IMR-90 (cell line): Measurements from ENCODE around the gene VPS4B. TPM values are rescaled to one million over a fixed set of nuclear protein-coding genes. Genes with fewer than 3 reads are reported as not detected.

Experiments used
- ATAC-seq: fragments of 200-7000 bp; cut with Tn5 transposase; 2 replicates; pipeline ENCODE4 v1.9.1; 2020; ENCODE audit warnings: low read depth, mild to moderate bottlenecking, moderate library complexity
- BruUV-seq: library from RNA; stranded (reverse); fragments of 400-500 nt; replicated peaks from 2 replicates; lab custom pipeline; 2021; lab: Mats Ljungman, UMichigan
- CTCF ChIA-PET: fragments of 300-600 bp; formaldehyde crosslinking; extraction: SDS; loops from one replicate; lab custom pipeline; 2021; ENCODE audit warnings: antibody characterized with exemption; lab: Yijun Ruan, JAX
- POLR2A ChIA-PET: fragments of 300-600 bp; sonication (Branson Sonifier 250); formaldehyde crosslinking; loops from one replicate; lab custom pipeline; 2022; ENCODE audit warnings: antibody characterized with exemption; ENCODE audit not compliant: unreplicated experiment; lab: Charles Lee
- DNase-seq: peaks from one replicate; pipeline ENCODE4 v3.0.0; 2013
- H2AFZ ChIP-seq: replicated peaks from 2 replicates; pipeline ENCODE3; 2013; ENCODE audit warnings: low read length, mild to moderate bottlenecking; ENCODE audit not compliant: poor library complexity
- H2AK5ac ChIP-seq: 2 replicates; pipeline ENCODE4 v1.6.1; 2013; ENCODE audit warnings: low read depth, low read length, inconsistent platforms
- H2AK9ac ChIP-seq: replicated peaks from 2 replicates; pipeline ENCODE3; 2013; ENCODE audit warnings: mild to moderate bottlenecking, low read depth, low read length, moderate library complexity; ENCODE audit not compliant: poor library complexity
- H2BK120ac ChIP-seq: 2 replicates; pipeline ENCODE4 v1.6.1; 2013; ENCODE audit warnings: low read depth, low read length, inconsistent platforms
- H2BK15ac ChIP-seq: 3 replicates; pipeline ENCODE4 v1.6.1; 2013; ENCODE audit warnings: low read depth, low read length, inconsistent platforms
- H2BK20ac ChIP-seq: 2 replicates; pipeline ENCODE4 v1.6.1; 2013; ENCODE audit warnings: low read depth, mild to moderate bottlenecking, inconsistent platforms, low read length, moderate library complexity
- H2BK5ac ChIP-seq: 2 replicates; pipeline ENCODE4 v1.6.1; 2013; ENCODE audit warnings: mild to moderate bottlenecking, low read depth, low read length, inconsistent platforms; ENCODE audit not compliant: poor library complexity, severe bottlenecking
- H3K14ac ChIP-seq: replicated peaks from 2 replicates; pipeline ENCODE4 v1.6.1; 2013; ENCODE audit warnings: low read depth, low read length, inconsistent platforms
- H3K18ac ChIP-seq: 2 replicates; pipeline ENCODE4 v1.6.1; 2013; ENCODE audit warnings: low read depth, low read length, control low read depth
- H3K23ac ChIP-seq: 2 replicates; pipeline ENCODE4 v1.6.1; 2013; ENCODE audit warnings: low read depth, low read length, inconsistent platforms
- H3K27ac ChIP-seq: 2 replicates; pipeline ENCODE4 v1.5.1; 2013; ENCODE audit warnings: mild to moderate bottlenecking, control low read depth, low read length; ENCODE audit not compliant: insufficient read depth
- H3K27me3 ChIP-seq: 2 replicates; pipeline ENCODE4 v1.6.1; 2013; ENCODE audit warnings: low read length; ENCODE audit not compliant: control insufficient read depth, insufficient read depth
- H3K36me3 ChIP-seq: 2 replicates; pipeline ENCODE4 v1.6.1; 2013; ENCODE audit warnings: low read length, mixed read lengths; ENCODE audit not compliant: control insufficient read depth, insufficient read depth
- H3K4ac ChIP-seq: 2 replicates; pipeline ENCODE4 v1.6.1; 2013; ENCODE audit warnings: low read depth, low read length, inconsistent platforms
- H3K4me1 ChIP-seq: 2 replicates; pipeline ENCODE4 v1.6.1; 2013; ENCODE audit warnings: low read length, mixed read lengths; ENCODE audit not compliant: control insufficient read depth, insufficient read depth
- H3K4me2 ChIP-seq: 2 replicates; pipeline ENCODE4 v1.6.1; 2013; ENCODE audit warnings: low read depth, mild to moderate bottlenecking, control low read depth, low read length, moderate library complexity
- H3K4me3 ChIP-seq: 2 replicates; pipeline ENCODE4 v1.5.1; 2013; ENCODE audit warnings: low read depth, mild to moderate bottlenecking, control low read depth, low read length, moderate library complexity; ENCODE audit not compliant: insufficient read depth
- H3K56ac ChIP-seq: 2 replicates; pipeline ENCODE4 v1.6.1; 2013; ENCODE audit warnings: low read length, inconsistent platforms; ENCODE audit not compliant: insufficient read depth; ENCODE audit errors: extremely low read depth
- H3K79me1 ChIP-seq, 2 experiments: 2 replicates each; pipeline ENCODE4 v1.6.1; 2013; ENCODE audit warnings: low read length in 2 of 2, inconsistent platforms in 1 of 2, low read depth in 1 of 2
- H3K9ac ChIP-seq: 2 replicates; pipeline ENCODE4 v1.6.1; 2013; ENCODE audit warnings: low read depth, low read length, control low read depth
- H3K9me1 ChIP-seq: 2 replicates; pipeline ENCODE4 v1.6.1; 2013; ENCODE audit warnings: low read length, inconsistent platforms; ENCODE audit not compliant: insufficient read depth
- H3K9me3 ChIP-seq: 2 replicates; pipeline ENCODE4 v1.6.1; 2013; ENCODE audit warnings: low read length; ENCODE audit not compliant: control insufficient read depth, insufficient read depth
- H4K20me1 ChIP-seq: 2 replicates; pipeline ENCODE4 v1.6.1; 2013; ENCODE audit warnings: low read length, inconsistent platforms; ENCODE audit not compliant: insufficient read depth
- H4K5ac ChIP-seq: 2 replicates; pipeline ENCODE4 v1.6.1; 2013; ENCODE audit warnings: mild to moderate bottlenecking, low read depth, low read length, control low read depth
- H4K8ac ChIP-seq, 2 experiments: 2 replicates each; pipeline ENCODE4 v1.6.1; 2013; ENCODE audit warnings: low read depth in 2 of 2, low read length in 2 of 2, control low read depth in 1 of 2, inconsistent platforms in 1 of 2
- H4K91ac ChIP-seq: 2 replicates; pipeline ENCODE4 v1.6.1; 2013; ENCODE audit warnings: low read depth, low read length, inconsistent platforms; ENCODE audit not compliant: insufficient read depth
- BHLHE40 ChIP-seq: fragments of 150-350 bp; IDR thresholded peaks from 2 replicates; pipeline ENCODE4 v1.6.1; 2016; ENCODE audit warnings: mild to moderate bottlenecking, low read depth, low read length
- CHD1 ChIP-seq: IDR thresholded peaks from 2 replicates; pipeline ENCODE4 v1.6.1; 2012; ENCODE audit warnings: low read depth, low read length, improper control_type of control experiment
- FOS ChIP-seq: fragments of 150-350 bp; IDR thresholded peaks from 2 replicates; pipeline ENCODE4 v1.6.1; 2016; ENCODE audit warnings: low read depth, low read length
- MAFK ChIP-seq: IDR thresholded peaks from 2 replicates; pipeline ENCODE4 v1.6.1; 2012; ENCODE audit warnings: low read depth, low read length, improper control_type of control experiment
- MAZ ChIP-seq: IDR thresholded peaks from 2 replicates; pipeline ENCODE4 v1.6.1; 2012; ENCODE audit warnings: low read depth, mild to moderate bottlenecking, low read length, improper control_type of control experiment, moderate library complexity, borderline replicate concordance
- MXI1 ChIP-seq: IDR thresholded peaks from 2 replicates; pipeline ENCODE4 v1.6.1; 2012; ENCODE audit warnings: low read depth, mild to moderate bottlenecking, low read length, moderate library complexity, borderline replicate concordance
- NFE2L2 ChIP-seq: fragments of 150-350 bp; IDR thresholded peaks from 2 replicates; pipeline ENCODE4 v1.6.1; 2016; ENCODE audit warnings: low read depth, mild to moderate bottlenecking, low read length
- POLR2A ChIP-seq: IDR thresholded peaks from 2 replicates; pipeline ENCODE4 v1.6.1; 2012; ENCODE audit warnings: mild to moderate bottlenecking, low read depth, low read length
- RAD21 ChIP-seq: IDR thresholded peaks from 2 replicates; pipeline ENCODE4 v1.6.1; 2012; ENCODE audit warnings: low read length, improper control_type of control experiment
- RCOR1 ChIP-seq: IDR thresholded peaks from 2 replicates; pipeline ENCODE4 v1.6.1; 2012; ENCODE audit warnings: mild to moderate bottlenecking, low read length, improper control_type of control experiment; ENCODE audit not compliant: insufficient replicate concordance
- RFX5 ChIP-seq: IDR thresholded peaks from 2 replicates; pipeline ENCODE4 v1.8.0; 2012; ENCODE audit warnings: low read depth, mild to moderate bottlenecking, low read length, moderate library complexity
- SMC3 ChIP-seq: fragments of 150-350 bp; IDR thresholded peaks from 2 replicates; pipeline ENCODE4 v1.6.1; 2016; ENCODE audit warnings: low read depth, mild to moderate bottlenecking, antibody characterized with exemption, low read length, moderate library complexity
- WGBS, 2 experiments: methylation state at CpG; one replicate each; pipeline versions ENCODE4 v1.1.5 to v1.1.7; 2013; ENCODE audit warnings: missing lambda C conversion rate in 2 of 2; ENCODE audit not compliant: insufficient read length in 1 of 2; ENCODE audit errors: extremely low coverage in 2 of 2; 5-methylcytosine and 5-hydroxymethylcytosine counted together
- dilution Hi-C: fragments of 300-500 bp; cut with HindIII; formaldehyde crosslinking; loops from one replicate; pipeline ENCODE4 v1.14.3; 2018; ENCODE audit warnings: low sequenced_read_pairs; ENCODE audit not compliant: unreplicated experiment
- in situ Hi-C: fragments of 300-500 bp; cut with MboI; formaldehyde crosslinking; loops from 3 replicates; pipeline ENCODE4 v1.14.3; 2019; ENCODE audit warnings: low sequenced_read_pairs, inconsistent platforms, mixed read lengths
- intact Hi-C: fragments of 100-400 bp; cut with micrococcal nuclease; formaldehyde crosslinking; loops from 2 replicates; pipeline ENCODE4 v1.10.0; 2022
- polyA plus RNA-seq, 3 experiments: library from polyadenylated mRNA; depleted of rRNA; stranded (reverse); fragments of >200 nt; gene quantifications; 2 replicates each; pipeline ENCODE4 v1.2.3, GENCODE V29; 2012; ENCODE audit warnings: low replicate concordance in 1 of 3
- total RNA-seq: library from RNA; depleted of rRNA; stranded (reverse); fragments of >200 nt; gene quantifications from 2 replicates; pipeline ENCODE4 v1.2.3, GENCODE V29; 2012
- TF ChIP-seq, protein P1 (sequence below): fragments of 150-350 bp; IDR thresholded peaks from 2 replicates; pipeline ENCODE4 v1.6.1; 2016; ENCODE audit warnings: low read depth, mild to moderate bottlenecking, low read length, moderate library complexity, borderline replicate concordance
- TF ChIP-seq, protein P2 (sequence below): conservative IDR thresholded peaks from 2 replicates; pipeline ENCODE4 v1.5.1; 2012; ENCODE audit warnings: mild to moderate bottlenecking, low read depth, low read length, improper control_type of control experiment
- TF ChIP-seq, protein P3 (sequence below): fragments of 150-350 bp; IDR thresholded peaks from 2 replicates; pipeline ENCODE4 v1.6.1; 2017; ENCODE audit warnings: mild to moderate bottlenecking, antibody characterized with exemption, low read length, low read depth

Gene VPS4B
- total and polyA plus RNA-seq, 2 of the 4 experiments (the other 2 are of a cell fraction), result 16.2 to 31.5 TPM

DNA sequence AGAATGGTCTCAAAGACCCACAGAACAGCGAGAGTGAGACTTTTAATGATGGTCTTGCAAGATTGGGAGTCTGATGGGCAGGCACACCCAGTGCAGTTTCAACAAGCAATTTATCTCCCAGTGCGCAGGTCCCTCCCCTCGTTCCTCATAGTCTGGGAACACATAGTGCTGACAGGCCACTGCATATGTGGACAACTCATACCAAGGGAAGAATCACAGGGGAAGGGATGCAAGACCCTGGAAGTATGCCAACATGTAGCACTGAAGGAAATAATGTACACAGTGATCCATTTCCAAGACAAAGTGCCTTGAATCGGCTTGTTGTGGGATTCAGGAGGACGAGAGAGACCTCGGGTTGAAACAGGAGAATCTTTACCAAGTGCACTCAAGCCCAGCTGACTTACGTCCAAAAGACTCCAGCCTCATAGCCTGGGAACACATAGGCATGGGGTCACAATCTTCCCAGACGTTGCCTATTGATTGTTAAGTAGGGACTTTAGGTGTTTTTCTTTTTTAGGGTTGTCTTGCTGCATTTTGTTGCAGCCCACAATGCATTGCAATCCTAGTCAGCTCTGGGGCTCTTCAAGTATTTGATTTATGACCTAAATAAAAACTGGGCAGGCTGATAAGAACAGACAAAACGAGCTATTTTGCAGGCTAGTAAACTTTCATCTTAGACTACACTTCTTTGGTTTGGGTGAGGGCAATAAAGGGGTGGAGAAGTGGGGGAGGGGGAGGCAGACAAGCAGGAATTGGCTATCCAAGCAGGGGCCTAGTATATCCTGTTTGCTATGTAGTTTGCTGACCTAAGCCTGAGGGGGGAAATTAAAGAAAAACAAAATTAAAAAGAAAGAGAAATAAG is 29.8 kb upstream of the VPS4B start:
- H3K36me3 ChIP-seq, result no peaks in the 10 kb centered on the region; the same call in 1 of the 2 replicates
- no peaks in the 10 kb centered on the region; the same call in 1 of the 2 replicates for H3K9me1 ChIP-seq
- BruUV-seq, result no TSS peak
- H2BK20ac ChIP-seq, result no peak overlapping the region
- H3K4me2 ChIP-seq, result no peak overlapping the region
- intact Hi-C loops, result no loop called here
- no peak overlapping the region for H3K4ac ChIP-seq
- no peak overlapping the region for H3K4me3 ChIP-seq
- H3K56ac ChIP-seq, result no peak overlapping the region
- H2BK5ac ChIP-seq, result no peak overlapping the region
- H4K5ac ChIP-seq, result no peak overlapping the region
- ATAC-seq (no peak), DNase-seq (no peak)
- no CpG with 5 or more reads among the region's 9 CpGs for WGBS, 2 experiments
- H3K4me1 ChIP-seq, result no peaks in the 10 kb centered on the region
- H3K14ac ChIP-seq, result no peak overlapping the region
- TF ChIP-seq POLR2A (no peak), RCOR1 (no peak), NFE2L2 (no peak), CHD1 (no peak), BHLHE40 (no peak), SMC3 (no peak), RAD21 (no peak), MXI1 (no peak), RFX5 (no peak), MAFK (no peak), MAZ (no peak), FOS (no peak)
- TF ChIP-seq, protein P1, sequence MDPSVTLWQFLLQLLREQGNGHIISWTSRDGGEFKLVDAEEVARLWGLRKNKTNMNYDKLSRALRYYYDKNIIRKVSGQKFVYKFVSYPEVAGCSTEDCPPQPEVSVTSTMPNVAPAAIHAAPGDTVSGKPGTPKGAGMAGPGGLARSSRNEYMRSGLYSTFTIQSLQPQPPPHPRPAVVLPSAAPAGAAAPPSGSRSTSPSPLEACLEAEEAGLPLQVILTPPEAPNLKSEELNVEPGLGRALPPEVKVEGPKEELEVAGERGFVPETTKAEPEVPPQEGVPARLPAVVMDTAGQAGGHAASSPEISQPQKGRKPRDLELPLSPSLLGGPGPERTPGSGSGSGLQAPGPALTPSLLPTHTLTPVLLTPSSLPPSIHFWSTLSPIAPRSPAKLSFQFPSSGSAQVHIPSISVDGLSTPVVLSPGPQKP, result no peak
- TF ChIP-seq, protein P2, sequence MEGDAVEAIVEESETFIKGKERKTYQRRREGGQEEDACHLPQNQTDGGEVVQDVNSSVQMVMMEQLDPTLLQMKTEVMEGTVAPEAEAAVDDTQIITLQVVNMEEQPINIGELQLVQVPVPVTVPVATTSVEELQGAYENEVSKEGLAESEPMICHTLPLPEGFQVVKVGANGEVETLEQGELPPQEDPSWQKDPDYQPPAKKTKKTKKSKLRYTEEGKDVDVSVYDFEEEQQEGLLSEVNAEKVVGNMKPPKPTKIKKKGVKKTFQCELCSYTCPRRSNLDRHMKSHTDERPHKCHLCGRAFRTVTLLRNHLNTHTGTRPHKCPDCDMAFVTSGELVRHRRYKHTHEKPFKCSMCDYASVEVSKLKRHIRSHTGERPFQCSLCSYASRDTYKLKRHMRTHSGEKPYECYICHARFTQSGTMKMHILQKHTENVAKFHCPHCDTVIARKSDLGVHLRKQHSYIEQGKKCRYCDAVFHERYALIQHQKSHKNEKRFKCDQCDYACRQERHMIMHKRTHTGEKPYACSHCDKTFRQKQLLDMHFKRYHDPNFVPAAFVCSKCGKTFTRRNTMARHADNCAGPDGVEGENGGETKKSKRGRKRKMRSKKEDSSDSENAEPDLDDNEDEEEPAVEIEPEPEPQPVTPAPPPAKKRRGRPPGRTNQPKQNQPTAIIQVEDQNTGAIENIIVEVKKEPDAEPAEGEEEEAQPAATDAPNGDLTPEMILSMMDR, result no peak
- TF ChIP-seq, protein P3, sequence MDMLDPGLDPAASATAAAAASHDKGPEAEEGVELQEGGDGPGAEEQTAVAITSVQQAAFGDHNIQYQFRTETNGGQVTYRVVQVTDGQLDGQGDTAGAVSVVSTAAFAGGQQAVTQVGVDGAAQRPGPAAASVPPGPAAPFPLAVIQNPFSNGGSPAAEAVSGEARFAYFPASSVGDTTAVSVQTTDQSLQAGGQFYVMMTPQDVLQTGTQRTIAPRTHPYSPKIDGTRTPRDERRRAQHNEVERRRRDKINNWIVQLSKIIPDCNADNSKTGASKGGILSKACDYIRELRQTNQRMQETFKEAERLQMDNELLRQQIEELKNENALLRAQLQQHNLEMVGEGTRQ, result no peak
- no peak overlapping the region for H3K23ac ChIP-seq
- ChIA-PET POLR2A (no interaction called here), CTCF (no interaction called here)
- H4K91ac ChIP-seq, result no peak overlapping the region
- dilution Hi-C loops, result no loop called here
- no peaks in the 10 kb centered on the region for H4K20me1 ChIP-seq
- H2BK120ac ChIP-seq, result no peak overlapping the region
- in situ Hi-C loops, result no loop called here
- H3K27ac ChIP-seq, result no peak overlapping the region
- no peaks in the 10 kb centered on the region for H3K27me3 ChIP-seq
- H2AK9ac ChIP-seq, result no peak overlapping the region
- H2BK15ac ChIP-seq, result no peak overlapping the region
- no peak overlapping the region for H2AFZ ChIP-seq
- no peaks in the 10 kb centered on the region for H3K79me1 ChIP-seq
- H2AK5ac ChIP-seq, result no peak overlapping the region
- no peak overlapping the region for H3K9ac ChIP-seq
- no peaks in the 10 kb centered on the region for H3K9me3 ChIP-seq
- no peak overlapping the region for H3K18ac ChIP-seq
- H4K8ac ChIP-seq, result no peak overlapping the region
